ENCODE data around the gene PTPN21. TPM values are rescaled to one million over a fixed set of nuclear protein-coding genes. Genes with fewer than 3 reads are reported as not detected.

The PTPN21 gene
- polyA plus RNA-seq, 1 donor from 2014 or later = not detected

GRCh38 chr14:88563845-88564244 lies 9.0 kb upstream of the PTPN21 start:
- Mint-ChIP-seq H3K36me3 (peaks cover 3% of the 10 kb centered on the region), H3K27ac (peak overlapping the region; percentile 77 to 95 (median 90)), H3K4me3 (peak overlapping the region; percentile 94 to 98 (median 96)), H3K9me3 (peaks cover 0 to 5% (median 0%) of the 10 kb centered on the region in 3 donors), H3K27me3 (peaks cover 2% of the 10 kb centered on the region), H3K4me1 (peaks cover 12 to 26% (median 18%) of the 10 kb centered on the region in 3 donors)

GRCh38 chr14:88562831-88563686 lies 8.3 kb upstream of the PTPN21 start, which contains the start of gene ZC3H14:
ZC3H14 (plus strand) TSS chr14:88563037; CDS start chr14:88563134, 97 bp downstream.
- Mint-ChIP-seq H3K36me3 (peaks cover 1% of the 10 kb centered on the region), H3K9me3 (peaks cover 0 to 4% (median 0%) of the 10 kb centered on the region in 3 donors), H3K27ac (peak within 1 kb of the TSS; percentile 77 to 95 (median 90)), H3K4me1 (peaks cover 10 to 26% (median 20%) of the 10 kb centered on the region in 3 donors), H3K4me3 (peak within 1 kb of the TSS; percentile 94 to 98 (median 96)), H3K27me3 (peaks cover 3% of the 10 kb centered on the region)

GRCh38 chr14:88562532-88562830 lies 7.7 kb upstream of the PTPN21 start:
- H3K36me3 Mint-ChIP-seq = no peaks in the 10 kb centered on the region
- peaks cover 9 to 26% (median 20%) of the 10 kb centered on the region in 3 donors for H3K4me1 Mint-ChIP-seq
- peak overlapping the region; percentile 94 to 98 (median 96) for H3K4me3 Mint-ChIP-seq
- H3K27me3 Mint-ChIP-seq = peaks cover 3% of the 10 kb centered on the region
- no peaks in the 10 kb centered on the region for H3K9me3 Mint-ChIP-seq
- peak overlapping the region; percentile 74 to 91 (median 77) for H3K27ac Mint-ChIP-seq

GRCh38 chr14:88559852-88560251 lies 5.0 kb upstream of the PTPN21 start:
- Mint-ChIP-seq H3K4me3 (peak overlapping the region in 1 of 4 donors; percentile 54), H3K4me1 (peaks cover 13 to 31% (median 22%) of the 10 kb centered on the region in 3 donors), H3K9me3 (no peaks in the 10 kb centered on the region), H3K36me3 (no peaks in the 10 kb centered on the region), H3K27ac (no peak overlapping the region), H3K27me3 (peaks cover 19% of the 10 kb centered on the region)

- Mint-ChIP-seq H3K36me3 (no peaks in the 10 kb centered on the region), H3K27ac (peak overlapping the region in 1 of 3 donors; percentile 2), H3K27me3 (peaks cover 34% of the 10 kb centered on the region), H3K4me1 (peaks cover 10 to 17% (median 12%) of the 10 kb centered on the region in 3 donors), H3K4me3 (peak overlapping the region in 3 of 4 donors; percentile 6 to 47 (median 46)), H3K9me3 (peaks cover 0 to 3% (median 0%) of the 10 kb centered on the region in 3 donors)
These were observed 1.8 kb upstream of the PTPN21 start for GRCh38 chr14:88556581-88556980.

- Mint-ChIP-seq H3K27me3 (peaks cover 41% of the 10 kb centered on the region), H3K4me3 (peak overlapping the region; percentile 73 to 90 (median 84)), H3K9me3 (peaks cover 0 to 3% (median 0%) of the 10 kb centered on the region in 3 donors), H3K27ac (no peak overlapping the region), H3K4me1 (peaks cover 10 to 14% (median 12%) of the 10 kb centered on the region in 3 donors), H3K36me3 (no peaks in the 10 kb centered on the region)
These were observed 836 bp downstream of the PTPN21 start for GRCh38 chr14:88553886-88554456.

GRCh38 chr14:88552876-88553275 lies 1.9 kb downstream of the PTPN21 start:
- Mint-ChIP-seq H3K4me3 (no peak overlapping the region), H3K9me3 (peaks cover 0 to 3% (median 0%) of the 10 kb centered on the region in 3 donors), H3K36me3 (no peaks in the 10 kb centered on the region), H3K4me1 (peaks cover 9 to 14% (median 10%) of the 10 kb centered on the region in 3 donors), H3K27ac (no peak overlapping the region), H3K27me3 (peaks cover 39% of the 10 kb centered on the region)

- no peak overlapping the region for H3K27ac Mint-ChIP-seq
- peaks cover 39% of the 10 kb centered on the region for H3K27me3 Mint-ChIP-seq
- peak overlapping the region in 1 of 4 donors; percentile 25 for H3K4me3 Mint-ChIP-seq
- peaks cover 0 to 3% (median 0%) of the 10 kb centered on the region in 3 donors for H3K9me3 Mint-ChIP-seq
- no peaks in the 10 kb centered on the region for H3K36me3 Mint-ChIP-seq
- peaks cover 9 to 14% (median 10%) of the 10 kb centered on the region in 3 donors for H3K4me1 Mint-ChIP-seq
These were observed 2.8 kb downstream of the PTPN21 start for GRCh38 chr14:88551980-88552431.

GRCh38 chr14:88551094-88551870 lies 3.5 kb downstream of the PTPN21 start:
- Mint-ChIP-seq H3K4me3 (peak overlapping the region in 2 of 4 donors; percentile 25 to 37), H3K4me1 (peaks cover 9 to 14% (median 10%) of the 10 kb centered on the region in 3 donors), H3K9me3 (peaks cover 0 to 3% (median 0%) of the 10 kb centered on the region in 3 donors), H3K36me3 (no peaks in the 10 kb centered on the region), H3K27ac (no peak overlapping the region), H3K27me3 (peaks cover 35% of the 10 kb centered on the region)

- Mint-ChIP-seq H3K4me1 (peaks cover 7 to 10% (median 8%) of the 10 kb centered on the region in 3 donors), H3K9me3 (peaks cover 0 to 3% (median 0%) of the 10 kb centered on the region in 3 donors), H3K27ac (peak overlapping the region in 1 of 3 donors; percentile 62), H3K36me3 (no peaks in the 10 kb centered on the region), H3K27me3 (peaks cover 24% of the 10 kb centered on the region), H3K4me3 (no peak overlapping the region)
These were observed 4.7 kb downstream of the PTPN21 start for GRCh38 chr14:88550078-88550477.

- H3K36me3 Mint-ChIP-seq = no peaks in the 10 kb centered on the region
- no peaks in the 10 kb centered on the region for H3K9me3 Mint-ChIP-seq
- H3K27ac Mint-ChIP-seq = peak overlapping the region in 1 of 3 donors; percentile 45
- H3K4me3 Mint-ChIP-seq = no peak overlapping the region
- H3K27me3 Mint-ChIP-seq = peaks cover 15% of the 10 kb centered on the region
- H3K4me1 Mint-ChIP-seq = peaks cover 0 to 1% (median 0%) of the 10 kb centered on the region in 3 donors
These were observed 7.4 kb downstream of the PTPN21 start for GRCh38 chr14:88547386-88547780.

- H3K27me3 Mint-ChIP-seq = peaks cover 11% of the 10 kb centered on the region
- H3K4me3 Mint-ChIP-seq = no peak overlapping the region
- H3K36me3 Mint-ChIP-seq = peaks cover 1% of the 10 kb centered on the region
- peaks cover 0 to under 1% (median 0%) of the 10 kb centered on the region in 3 donors for H3K4me1 Mint-ChIP-seq
- H3K9me3 Mint-ChIP-seq = no peaks in the 10 kb centered on the region
- H3K27ac Mint-ChIP-seq = no peak overlapping the region
These were observed 8.0 kb downstream of the PTPN21 start for GRCh38 chr14:88546621-88547385.

GRCh38 chr14:88545256-88545655 lies 9.6 kb downstream of the PTPN21 start:
- Mint-ChIP-seq H3K27me3 (peaks cover 1% of the 10 kb centered on the region), H3K4me1 (no peaks in the 10 kb centered on the region)

More at GRCh38 chr14:88545256-88545655, 9.6 kb downstream of the PTPN21 start:
- Mint-ChIP-seq H3K27ac (no peak overlapping the region), H3K4me3 (no peak overlapping the region), H3K9me3 (no peaks in the 10 kb centered on the region), H3K36me3 (peaks cover 4% of the 10 kb centered on the region)

Measured in IgD-negative memory B cell (primary cell).